SU-DHL-6 (cell line): ENCODE measurements around the gene PTPRG.

Experiments
- CTCF ChIP-seq: fragments of 200-600 bp; sonication (generic); IDR thresholded peaks from one replicate; pipeline ENCODE4 v1.5.1; 2017; ENCODE audit warnings: antibody characterized with exemption, mild to moderate bottlenecking, low read length, moderate library complexity; ENCODE audit not compliant: insufficient read depth, poor library complexity, severe bottlenecking
- EZH2phosphoT487 ChIP-seq: fragments of 200-600 bp; sonication (generic), shearing (Covaris generic); conservative IDR thresholded peaks from 2 replicates; pipeline ENCODE4 v1.6.1; 2018; ENCODE audit warnings: mild to moderate bottlenecking, antibody characterized with exemption, low read length, moderate library complexity, mixed read lengths

GRCh38 chr3:61743067-61743466, 181.7 kb downstream of the PTPRG start:
- TF ChIP-seq CTCF = no peak
- no peak for TF ChIP-seq EZH2phosphoT487
